SK-N-SH (cell line): ENCODE results near the gene GLUD1. TPM values are rescaled to one million over a fixed set of nuclear protein-coding genes. Genes with fewer than 3 reads are reported as not detected.
A peak's percentile ranks its signal among the peaks of the same experiment; 100 is the strongest.
"Not testable (repeated sequence)": the region's sequence is repeated elsewhere in the genome, so short reads cannot be mapped to it uniquely, and the experiment has no call there.

Source experiments
- CTCF ChIA-PET: fragments of 300-600, 350-600 bp; formaldehyde crosslinking; extraction: SDS; loops from one replicate; lab custom pipeline; 2021; lab: Yijun Ruan, JAX
- POLR2A ChIA-PET: fragments of 350-600 bp; sonication (Branson Sonifier 250); formaldehyde crosslinking; extraction: SDS; loops from one replicate; lab custom pipeline; 2020; ENCODE audit warnings: antibody characterized with exemption, inconsistent platforms; lab: Yijun Ruan, JAX
- DNase-seq: peaks from one replicate; pipeline ENCODE4 v3.0.0; 2012
- H2AFZ ChIP-seq: fragments of 200-600 bp; sonication (generic); 2 replicates; pipeline ENCODE4 v1.8.1; 2016; ENCODE audit warnings: antibody characterized with exemption, mild to moderate bottlenecking, low read depth
- H3F3A ChIP-seq: fragments of 200-600 bp; sonication (generic); replicated peaks from 2 replicates; pipeline ENCODE3; 2016; ENCODE audit warnings: antibody characterized with exemption, mild to moderate bottlenecking; ENCODE audit not compliant: insufficient read depth
- H3K27ac ChIP-seq, 2 experiments: fragments of 200-500 bp in 1 of 2; fragments of 200-600 bp in 1 of 2; sonication (Bioruptor generic) in 1 of 2; sonication (generic), shearing (Covaris generic) in 1 of 2; 2 replicates each; pipeline versions ENCODE4 v1.5.1 to v1.6.1; 2014 to 2016; ENCODE audit warnings: low read depth in 2 of 2, inconsistent platforms in 1 of 2, low read length in 1 of 2, mild to moderate bottlenecking in 1 of 2, mixed read lengths in 1 of 2
- H3K27me3 ChIP-seq: fragments of 200-600 bp; sonication (generic), shearing (Covaris generic); 2 replicates; pipeline ENCODE4 v1.6.1; 2016; ENCODE audit warnings: mixed run types; ENCODE audit not compliant: insufficient read depth
- H3K36me3 ChIP-seq, 2 experiments: fragments of 200-500 bp in 1 of 2; fragments of 200-600 bp in 1 of 2; sonication (Bioruptor generic) in 1 of 2; sonication (generic) in 1 of 2; replicated peaks in 1 of 2; 2 replicates each; pipeline versions ENCODE3 to v1.5.1; 2014 to 2016; ENCODE audit warnings: low read length in 1 of 2, mild to moderate bottlenecking in 1 of 2; ENCODE audit not compliant: insufficient read depth in 2 of 2, control insufficient read depth in 1 of 2
- H3K4me1 ChIP-seq, 2 experiments: fragments of 200-500 bp in 1 of 2; fragments of 200-600 bp in 1 of 2; sonication (Bioruptor generic) in 1 of 2; sonication (generic), shearing (Covaris generic) in 1 of 2; 2 replicates each; pipeline versions ENCODE4 v1.5.1 to v1.6.1; 2014 to 2016; ENCODE audit warnings: low read depth in 1 of 2, low read length in 1 of 2, mixed run types in 1 of 2; ENCODE audit not compliant: insufficient read depth in 2 of 2, control insufficient read depth in 1 of 2
- H3K4me2 ChIP-seq: fragments of 200-600 bp; sonication (generic), shearing (Covaris generic); 2 replicates; pipeline ENCODE4 v1.6.1; 2017; ENCODE audit warnings: mixed run types
- H3K4me3 ChIP-seq, 2 experiments: fragments of 200-500 bp in 1 of 2; fragments of 200-600 bp in 1 of 2; sonication (Bioruptor generic) in 1 of 2; sonication (generic), shearing (Covaris generic) in 1 of 2; 2 replicates each; pipeline versions ENCODE4 v1.5.1 to v1.8.1; 2014 to 2016; ENCODE audit warnings: low read depth in 2 of 2, inconsistent platforms in 1 of 2, low read length in 1 of 2, mild to moderate bottlenecking in 1 of 2, mixed read lengths in 1 of 2, moderate library complexity in 1 of 2
- H3K79me2 ChIP-seq: fragments of 200-600 bp; sonication (generic); 2 replicates; pipeline ENCODE4 v1.8.1; 2017; ENCODE audit warnings: mild to moderate bottlenecking; ENCODE audit not compliant: insufficient read depth
- H3K9ac ChIP-seq: fragments of 200-600 bp; sonication (generic); 2 replicates; pipeline ENCODE4 v1.6.1; 2017; ENCODE audit warnings: mixed run types
- H3K9me2 ChIP-seq: fragments of 200-600 bp; sonication (generic); 2 replicates; pipeline ENCODE4 v1.6.1; 2017; ENCODE audit warnings: mixed run types
- H3K9me3 ChIP-seq: fragments of 200-600 bp; sonication (generic); 2 replicates; pipeline ENCODE4 v1.6.1; 2017; ENCODE audit warnings: mixed run types, mild to moderate bottlenecking, moderate library complexity
- H4K20me1 ChIP-seq: fragments of 200-600 bp; sonication (generic); 2 replicates; pipeline ENCODE4 v1.6.1; 2017; ENCODE audit warnings: mild to moderate bottlenecking, mixed run types; ENCODE audit not compliant: insufficient read depth
- EP300 ChIP-seq, 2 experiments: IDR thresholded peaks; 2 replicates each; pipeline versions ENCODE4 v1.4.0 to v1.6.1; 2012; ENCODE audit warnings: borderline replicate concordance in 1 of 2, low read depth in 1 of 2, low read length in 1 of 2
- EZH2phosphoT487 ChIP-seq: fragments of 200-600 bp; sonication (generic); IDR thresholded peaks from 2 replicates; pipeline ENCODE4 v1.6.1; 2017; ENCODE audit warnings: low read depth, mixed run types, mild to moderate bottlenecking, antibody characterized with exemption, moderate library complexity, borderline replicate concordance
- GABPA ChIP-seq: IDR thresholded peaks from 2 replicates; pipeline ENCODE4 v1.4.0; 2012; ENCODE audit warnings: low read depth, mild to moderate bottlenecking
- IRF3 ChIP-seq: fragments of 150-350 bp; IDR thresholded peaks from 2 replicates; pipeline ENCODE4 v1.6.1; 2016; ENCODE audit warnings: mild to moderate bottlenecking, low read depth, low read length
- MAX ChIP-seq: IDR thresholded peaks from 2 replicates; pipeline ENCODE4 v1.4.0; 2012; ENCODE audit warnings: low read depth
- MXI1 ChIP-seq: IDR thresholded peaks from 2 replicates; pipeline ENCODE4 v1.6.1; 2012; ENCODE audit warnings: mild to moderate bottlenecking, low read depth, low read length, improper control_type of control experiment
- PBX3 ChIP-seq: IDR thresholded peaks from 2 replicates; pipeline ENCODE4; 2012
- POLR2AphosphoS5 ChIP-seq: IDR thresholded peaks from 2 replicates; pipeline ENCODE4 v1.6.1; 2012; ENCODE audit warnings: low read depth, low read length
- RCOR1 ChIP-seq: fragments of 150-350 bp; IDR thresholded peaks from 2 replicates; pipeline ENCODE4 v1.6.1; 2017; ENCODE audit warnings: antibody characterized with exemption, low read length
- TCF12 ChIP-seq: IDR thresholded peaks from 2 replicates; pipeline ENCODE4 v1.4.0; 2012
- WGBS: methylation state at CpG from one replicate; pipeline ENCODE4 v1.1.6; 2017; ENCODE audit warnings: low lambda C conversion rate; 5-methylcytosine and 5-hydroxymethylcytosine counted together
- polyA plus RNA-seq, 3 experiments: library from polyadenylated mRNA; depleted of rRNA; stranded (reverse); fragments of >200 nt; gene quantifications; 2 replicates each; pipeline ENCODE4 v1.2.3, GENCODE V29; 2012

GLUD1 gene
- polyA plus RNA-seq, 1 of the 3 experiments (the other 2 are of a cell fraction): 43.3 TPM

GRCh38 chr10:87094373-87095235 is at the start of gene GLUD1, which contains the start of gene SHLD2 (continued):
- TF ChIP-seq IRF3 (no peak), MXI1 (no peak), TCF12 (no peak), MAX (peak; percentile 58), EP300 (IDR thresholded peaks at IDR 0.05; ENCODE audit: borderline replicate concordance in 1 of 2, low read depth in 1 of 2, low read length in 1 of 2) (no peak), EZH2phosphoT487 (no peak), RCOR1 (no peak), PBX3 (no peak), GABPA (no peak; the same call in 1 of the 2 replicates), POLR2AphosphoS5 (peak; percentile 50; the same call in 1 of the 2 replicates)

GRCh38 chr10:87143109-87143418 is 48.4 kb upstream of the GLUD1 start:
- H3F3A ChIP-seq, H3K9ac ChIP-seq, H3K9me3 ChIP-seq, POLR2A ChIA-PET, H3K79me2 ChIP-seq, H3K4me2 ChIP-seq, H3K27me3 ChIP-seq, CTCF ChIA-PET, H3K4me1 ChIP-seq, H3K36me3 ChIP-seq, H3K4me3 ChIP-seq, H4K20me1 ChIP-seq, H2AFZ ChIP-seq, H3K9me2 ChIP-seq, H3K27ac ChIP-seq, DNase-seq: not testable (repeated sequence)
- WGBS: 96% methylated on average over 6 of the region's 6 CpGs

- H3K36me3 ChIP-seq, H3K9ac ChIP-seq, H3K79me2 ChIP-seq, DNase-seq, H3K27me3 ChIP-seq, H4K20me1 ChIP-seq, H3K4me3 ChIP-seq, H3K9me2 ChIP-seq, CTCF ChIA-PET, H3K4me2 ChIP-seq, H3K4me1 ChIP-seq, H2AFZ ChIP-seq, POLR2A ChIA-PET, H3K27ac ChIP-seq, H3K9me3 ChIP-seq, H3F3A ChIP-seq: not testable (repeated sequence)
- 65% methylated on average over 5 of the region's 5 CpGs for WGBS
Measured at GRCh38 chr10:87142230-87143108, 47.8 kb upstream of the GLUD1 start.

GRCh38 chr10:87137478-87137877 is 42.8 kb upstream of the GLUD1 start:
- H3K9ac ChIP-seq, H3K79me2 ChIP-seq, H3K9me3 ChIP-seq, H3F3A ChIP-seq, H3K27ac ChIP-seq, DNase-seq, POLR2A ChIA-PET, H2AFZ ChIP-seq, H3K9me2 ChIP-seq, H3K4me1 ChIP-seq, H3K4me2 ChIP-seq, CTCF ChIA-PET, H3K27me3 ChIP-seq, H3K4me3 ChIP-seq, H4K20me1 ChIP-seq: not testable (repeated sequence)
- H3K36me3 ChIP-seq: peaks cover 0 to 15% of the 10 kb centered on the region in 2 experiments

- H3K4me1 ChIP-seq, H3K9me2 ChIP-seq, H3F3A ChIP-seq, H3K79me2 ChIP-seq, H3K9ac ChIP-seq, H3K27ac ChIP-seq, H3K4me3 ChIP-seq, H3K4me2 ChIP-seq, H4K20me1 ChIP-seq, H2AFZ ChIP-seq, DNase-seq, CTCF ChIA-PET, POLR2A ChIA-PET, H3K27me3 ChIP-seq, H3K9me3 ChIP-seq: not testable (repeated sequence)
- peaks cover 0 to 15% of the 10 kb centered on the region in 2 experiments for H3K36me3 ChIP-seq
- WGBS: 100% methylated on average over 2 of the region's 2 CpGs
Measured at GRCh38 chr10:87134440-87134839, 39.8 kb upstream of the GLUD1 start.
